Transverse colon (tissue), 4 donors: Measurements from ENCODE around the gene IFITM2.

Source experiments
- POLR2AphosphoS5 ChIP-seq, 3 donors: sonication (generic); formaldehyde crosslinking; IDR thresholded peaks; one replicate each; pipeline ENCODE4 v1.6.1; 2016; ENCODE audit warnings: antibody characterized with exemption in 3 of 3
- TF ChIP-seq, protein P1 (sequence below), 5 experiments: fragments of 200-600 bp in 3 of 5; fragments of 450-650 bp in 2 of 5; sonication (generic) in 3 of 5; IDR thresholded peaks; 1 replicate in 2 of 5; 2 replicates in 3 of 5; pipeline ENCODE4 v1.5.1; 2016 to 2017; ENCODE audit warnings: antibody characterized with exemption in 5 of 5, inconsistent platforms in 3 of 5, mild to moderate bottlenecking in 2 of 5, moderate library complexity in 1 of 5

DNA sequence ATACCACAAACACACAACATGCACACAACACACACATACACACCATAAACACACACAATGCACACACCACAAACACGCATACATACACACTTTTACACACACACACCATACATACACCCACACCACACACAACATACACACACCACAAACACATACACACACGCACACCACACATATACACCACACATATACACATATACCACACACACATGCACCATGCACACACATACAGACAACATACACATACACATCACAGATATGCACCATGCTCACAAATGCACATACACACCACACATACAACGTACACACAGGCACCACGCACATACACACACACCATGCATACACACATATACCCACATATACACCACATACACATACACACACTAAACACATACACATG lies 50.0 kb downstream of the IFITM2 start:
- TF ChIP-seq, protein P1, sequence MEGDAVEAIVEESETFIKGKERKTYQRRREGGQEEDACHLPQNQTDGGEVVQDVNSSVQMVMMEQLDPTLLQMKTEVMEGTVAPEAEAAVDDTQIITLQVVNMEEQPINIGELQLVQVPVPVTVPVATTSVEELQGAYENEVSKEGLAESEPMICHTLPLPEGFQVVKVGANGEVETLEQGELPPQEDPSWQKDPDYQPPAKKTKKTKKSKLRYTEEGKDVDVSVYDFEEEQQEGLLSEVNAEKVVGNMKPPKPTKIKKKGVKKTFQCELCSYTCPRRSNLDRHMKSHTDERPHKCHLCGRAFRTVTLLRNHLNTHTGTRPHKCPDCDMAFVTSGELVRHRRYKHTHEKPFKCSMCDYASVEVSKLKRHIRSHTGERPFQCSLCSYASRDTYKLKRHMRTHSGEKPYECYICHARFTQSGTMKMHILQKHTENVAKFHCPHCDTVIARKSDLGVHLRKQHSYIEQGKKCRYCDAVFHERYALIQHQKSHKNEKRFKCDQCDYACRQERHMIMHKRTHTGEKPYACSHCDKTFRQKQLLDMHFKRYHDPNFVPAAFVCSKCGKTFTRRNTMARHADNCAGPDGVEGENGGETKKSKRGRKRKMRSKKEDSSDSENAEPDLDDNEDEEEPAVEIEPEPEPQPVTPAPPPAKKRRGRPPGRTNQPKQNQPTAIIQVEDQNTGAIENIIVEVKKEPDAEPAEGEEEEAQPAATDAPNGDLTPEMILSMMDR (IDR thresholded peaks at IDR 0.05), result no peak
- no peak for TF ChIP-seq POLR2AphosphoS5 (IDR thresholded peaks at IDR 0.05)
